Medulla oblongata (tissue), 1 donor: ENCODE results near the gene MAN1A2.
"Not testable (repeated sequence)": the region's sequence is repeated elsewhere in the genome, so short reads cannot be mapped to it uniquely, and the experiment has no call there.

Experiments
- DNase-seq: peaks from one replicate; pipeline ENCODE4 v3.0.0-alpha.2; 2015; ENCODE audit errors: extremely low spot score

The MAN1A2 gene

DNA sequence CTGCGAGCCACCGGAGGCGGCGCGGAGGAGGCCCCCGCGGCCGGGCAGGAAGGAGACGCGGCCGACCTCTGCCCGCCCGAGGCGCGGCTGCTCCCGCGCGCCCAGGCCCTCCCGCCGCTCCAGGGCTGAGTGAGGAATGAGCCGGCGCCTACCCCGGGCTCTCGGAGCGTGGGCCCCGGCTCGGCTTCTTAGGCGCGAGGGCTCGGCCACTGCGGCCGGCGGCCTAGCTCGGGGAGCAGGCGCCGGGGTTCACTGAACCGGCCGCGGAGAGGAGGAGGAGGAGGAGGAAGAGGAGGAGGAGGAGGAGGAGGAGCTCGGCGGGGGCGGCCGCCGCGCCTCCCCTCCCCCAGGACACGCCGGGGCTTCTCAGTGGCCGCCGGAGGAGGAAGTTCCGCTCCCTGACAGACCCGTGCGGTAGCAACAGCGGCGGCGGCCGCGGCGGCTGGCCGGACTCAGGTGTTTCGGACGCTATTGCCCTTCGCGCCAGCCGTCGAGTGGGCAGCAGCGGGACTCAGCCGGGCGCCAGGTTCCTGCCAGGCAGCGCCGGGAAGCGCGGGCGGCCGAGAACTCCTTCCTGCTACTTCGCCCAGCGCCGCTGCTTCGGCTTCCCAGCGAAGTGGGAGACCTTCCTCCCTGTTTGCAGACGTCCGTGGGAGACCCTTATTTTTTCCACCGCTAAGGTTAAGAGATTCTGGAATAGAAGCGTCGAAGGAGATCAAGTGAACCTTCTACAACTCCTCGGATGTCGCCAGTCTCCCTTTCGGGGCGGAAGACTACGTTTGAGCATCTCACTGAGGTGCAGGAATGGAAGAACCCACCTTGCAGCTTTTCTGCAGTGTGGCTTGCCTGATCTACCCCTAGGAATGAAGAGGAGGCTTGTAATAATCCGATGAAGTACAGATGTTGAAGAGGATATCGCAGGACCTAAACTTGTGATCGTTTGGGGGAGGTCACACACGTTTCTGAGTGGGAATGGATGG is at the start of gene MAN1A2:
Gene MAN1A2, plus strand, starts transcription at position 404 of the 980 bp plus-strand sequence. CDS start 735 bp downstream, outside the sequence.
- peak; percentile 88 for DNase-seq

DNA sequence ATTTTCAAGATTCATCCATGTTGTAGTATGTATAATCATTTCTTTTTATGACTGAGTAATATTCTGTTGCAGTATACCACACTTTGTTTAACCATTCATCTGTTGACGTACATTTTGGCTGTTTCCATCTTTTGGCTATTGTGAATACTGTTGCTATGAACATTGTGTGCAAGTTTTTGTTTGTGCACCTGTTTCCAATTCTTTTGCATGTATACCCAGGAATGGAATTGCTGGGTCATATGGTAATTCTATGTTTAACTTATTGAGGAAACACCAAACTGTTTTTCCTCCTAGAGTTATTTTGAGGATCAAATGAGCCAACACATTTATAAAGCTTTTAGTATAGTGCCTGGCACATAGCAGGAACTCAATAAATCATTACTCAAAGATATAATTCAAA is 49.2 kb upstream of the MAN1A2 start:
- no peak for DNase-seq

DNA sequence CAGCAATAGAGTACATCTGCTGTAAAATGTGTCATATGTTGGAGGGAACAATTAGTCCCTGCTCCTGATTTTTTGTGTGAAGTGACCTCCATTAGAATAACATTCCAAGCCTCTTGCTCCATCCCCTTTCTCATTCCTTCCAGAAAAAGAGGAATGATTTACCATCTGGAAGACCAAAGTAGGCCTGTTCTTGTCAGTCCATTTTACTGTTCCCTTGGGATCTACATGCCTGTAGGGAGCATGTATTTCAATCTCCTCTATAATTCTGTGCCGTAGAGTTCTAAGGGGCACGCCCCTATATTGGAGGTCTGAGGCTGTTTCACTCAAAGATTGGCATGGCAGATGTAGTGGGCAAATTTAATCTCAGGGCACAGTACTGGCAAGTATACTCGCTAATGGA is 48.8 kb upstream of the MAN1A2 start:
- DNase-seq: no peak

- no peak for DNase-seq
These were observed 46.7 kb upstream of the MAN1A2 start for GRCh38 chr1:117320515-117320914.

DNA sequence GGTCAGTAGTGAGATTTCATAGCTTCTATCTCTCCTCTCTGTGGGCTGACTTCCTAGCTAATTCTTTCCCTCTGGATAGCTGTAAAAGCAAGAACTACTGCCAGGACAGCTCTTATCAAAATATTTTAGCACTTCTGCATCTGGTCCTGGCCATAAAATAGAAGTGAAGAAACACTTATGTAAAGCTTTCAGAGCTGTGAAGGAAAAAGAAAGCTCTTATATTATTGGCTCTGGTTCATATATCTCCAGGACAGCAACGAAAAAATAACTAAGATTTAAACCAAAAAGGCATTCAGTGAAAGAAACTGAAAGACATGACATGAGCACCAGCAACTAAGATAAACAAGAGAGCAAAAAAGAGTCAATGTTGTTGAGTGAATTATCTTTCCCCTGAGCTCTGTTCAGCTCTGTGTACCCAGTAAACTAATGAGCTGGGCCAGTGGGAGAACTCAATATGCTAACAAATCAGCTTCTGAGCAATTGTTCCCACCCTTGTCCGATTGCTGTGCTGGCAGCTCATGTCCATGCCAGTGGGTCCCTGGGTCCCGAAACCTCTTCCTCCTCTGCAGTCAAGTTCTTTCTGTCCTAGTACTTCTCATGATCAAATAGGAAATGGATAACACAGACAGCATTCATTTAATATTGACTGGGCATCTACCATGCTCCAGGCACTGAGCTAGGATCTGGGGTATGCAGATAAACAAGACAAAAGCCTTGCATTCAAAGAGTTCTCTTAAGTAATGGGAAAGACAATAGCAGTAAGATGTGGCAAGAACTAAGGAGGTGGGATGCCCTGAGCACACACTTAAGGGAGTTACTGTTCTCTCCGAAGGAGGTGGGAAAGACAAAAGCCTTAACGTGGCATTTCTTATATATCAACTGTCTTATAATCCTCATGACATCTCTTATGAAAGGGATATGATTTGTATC is 45.3 kb upstream of the MAN1A2 start:
- no peak for DNase-seq

DNA sequence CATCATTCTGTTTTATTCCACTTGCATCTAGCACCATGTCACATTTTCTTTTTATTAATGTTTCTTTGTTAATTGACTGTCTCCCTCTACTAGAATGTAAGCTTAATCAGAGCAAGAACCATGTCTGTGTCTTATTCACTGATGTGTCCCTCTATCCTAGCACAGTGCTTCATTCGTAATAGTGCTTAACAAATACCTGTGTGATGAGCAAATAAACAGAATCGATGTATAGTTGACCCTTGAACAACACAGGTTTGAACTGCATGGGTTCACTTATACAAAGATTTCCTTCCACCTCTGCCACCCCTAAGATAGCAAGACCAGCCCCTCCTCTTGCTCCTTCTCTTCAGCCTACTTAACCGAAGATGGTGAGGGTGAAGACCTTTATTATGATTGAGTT is 42.9 kb upstream of the MAN1A2 start:
- DNase-seq: no peak

- not testable (repeated sequence) for DNase-seq
These were observed 41.2 kb upstream of the MAN1A2 start for GRCh38 chr1:117326035-117326434.

- no peak for DNase-seq
These were observed 40.2 kb upstream of the MAN1A2 start for GRCh38 chr1:117327011-117327410.

DNA sequence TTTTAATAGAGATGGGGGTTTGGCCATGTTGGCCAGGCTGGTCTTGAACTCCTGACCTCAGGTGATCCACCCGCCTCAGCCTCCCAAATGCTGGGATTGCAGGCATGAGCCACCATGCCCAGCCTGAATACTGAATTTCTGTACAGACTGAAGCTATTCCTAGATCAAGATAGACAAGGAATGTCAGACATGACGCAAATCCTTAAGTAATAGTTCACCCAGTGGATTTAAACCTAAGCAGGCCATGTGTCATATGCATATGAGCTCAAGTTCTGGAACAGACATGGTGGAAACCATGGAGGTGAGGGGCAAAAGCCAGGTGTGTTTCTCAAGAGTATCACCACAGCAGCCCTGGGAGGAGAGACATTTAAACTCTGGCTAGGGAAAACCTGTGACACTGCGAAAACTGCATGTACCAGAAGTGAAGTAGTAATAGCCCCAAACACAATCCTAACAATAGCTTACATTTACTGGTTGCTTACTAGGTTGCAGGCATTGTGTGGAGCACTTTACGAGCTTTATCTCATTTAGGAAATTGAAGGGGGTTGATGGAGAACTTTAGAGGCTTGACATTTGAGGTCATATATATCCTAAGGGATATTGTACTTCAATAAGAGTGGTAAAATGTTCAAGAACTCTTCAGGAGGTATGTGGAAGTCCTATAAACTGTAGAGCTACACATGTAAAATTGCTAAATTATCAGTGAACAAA is 31.7 kb upstream of the MAN1A2 start:
- no peak for DNase-seq

DNA sequence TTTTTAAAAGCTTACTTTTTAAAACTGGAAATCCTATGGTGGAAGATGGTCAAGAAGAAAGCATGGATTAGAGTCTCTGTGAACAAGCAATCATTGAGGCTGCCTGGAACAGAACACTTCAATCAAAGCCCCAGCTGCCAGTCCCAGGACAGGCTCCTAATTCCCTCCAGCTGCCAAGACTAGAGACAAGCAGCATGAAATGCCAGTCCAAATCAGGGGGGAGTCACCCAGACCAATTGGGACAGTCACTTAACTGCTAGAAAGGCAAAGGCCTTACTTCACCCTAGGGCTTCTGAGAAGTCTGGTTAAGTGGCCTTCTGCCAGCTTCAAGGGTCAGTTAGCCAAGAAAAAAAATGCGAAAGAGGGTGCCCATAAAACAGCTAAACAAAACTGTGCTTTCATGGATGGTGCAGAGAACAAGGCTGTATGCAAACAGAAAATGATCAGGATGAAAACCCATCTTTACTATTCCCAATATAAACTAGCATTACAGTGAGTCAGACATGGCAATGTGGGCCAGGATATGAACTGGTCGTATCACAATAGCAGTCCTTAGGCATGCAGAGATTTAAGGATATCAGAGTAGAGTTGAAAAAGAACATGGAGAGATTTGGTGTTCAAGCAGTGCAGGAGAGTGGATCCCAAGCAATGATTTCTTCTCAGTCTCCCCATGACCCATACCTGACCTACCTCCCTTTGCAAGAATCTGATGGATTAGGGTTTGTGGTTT is 31.0 kb upstream of the MAN1A2 start:
- peak; percentile 63 for DNase-seq

GRCh38 chr1:117339866-117340700 is 27.2 kb upstream of the MAN1A2 start:
- no peak for DNase-seq

DNA sequence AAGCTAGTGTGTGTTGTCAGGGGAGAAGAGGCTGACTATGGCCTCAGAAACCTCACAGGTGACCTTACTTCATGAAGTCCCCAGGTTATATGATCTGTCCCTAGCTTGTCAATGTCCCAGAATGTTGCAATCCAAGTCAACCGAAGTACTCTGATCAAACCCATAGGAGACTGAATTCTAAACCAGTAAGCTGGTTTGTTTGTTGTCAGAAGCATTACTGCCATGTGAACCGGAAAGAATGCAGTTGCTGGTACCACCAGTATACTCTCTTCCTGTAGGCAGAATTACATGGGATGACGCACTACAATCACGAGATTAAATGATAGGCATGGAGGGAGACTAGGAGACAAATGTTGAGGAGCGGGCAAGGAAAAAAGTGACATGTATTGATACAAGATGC is 26.1 kb upstream of the MAN1A2 start:
- DNase-seq: no peak

- DNase-seq: no peak
These were observed 24.9 kb upstream of the MAN1A2 start for GRCh38 chr1:117342397-117342796.

DNA sequence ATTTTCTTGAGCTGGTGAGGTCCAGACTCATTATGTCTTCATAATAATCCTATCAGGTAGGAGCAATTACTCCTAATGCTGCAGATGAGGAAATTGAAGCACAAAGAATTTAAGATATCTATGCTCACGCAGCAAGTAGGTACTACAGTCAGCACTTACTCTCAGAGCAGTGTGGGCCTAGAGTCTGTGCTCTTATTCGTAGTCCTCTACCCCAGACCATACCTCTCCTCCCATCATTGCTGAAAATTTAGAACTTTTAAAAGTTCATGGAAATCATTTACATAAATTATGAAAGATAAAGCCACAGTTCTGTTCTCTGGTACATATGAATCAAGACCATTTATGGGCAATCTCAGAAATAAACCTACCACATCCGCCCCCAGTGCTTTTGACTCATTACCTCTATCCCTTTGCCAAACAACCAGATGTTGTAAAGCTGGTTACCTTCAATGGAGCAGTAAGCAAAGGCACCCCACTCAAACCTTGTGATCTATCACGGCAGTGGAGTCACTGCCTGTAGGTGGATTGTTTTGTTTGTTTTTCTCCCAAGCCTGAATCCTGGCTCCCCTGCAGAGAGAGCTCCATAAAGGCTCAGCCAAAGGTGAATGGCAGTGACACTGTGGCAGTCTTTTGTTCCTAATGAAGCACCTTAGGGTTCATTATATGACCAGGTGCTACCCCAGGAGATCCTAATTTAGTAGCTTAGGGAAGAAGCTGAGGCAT is 20.9 kb upstream of the MAN1A2 start:
- DNase-seq: no peak

DNA sequence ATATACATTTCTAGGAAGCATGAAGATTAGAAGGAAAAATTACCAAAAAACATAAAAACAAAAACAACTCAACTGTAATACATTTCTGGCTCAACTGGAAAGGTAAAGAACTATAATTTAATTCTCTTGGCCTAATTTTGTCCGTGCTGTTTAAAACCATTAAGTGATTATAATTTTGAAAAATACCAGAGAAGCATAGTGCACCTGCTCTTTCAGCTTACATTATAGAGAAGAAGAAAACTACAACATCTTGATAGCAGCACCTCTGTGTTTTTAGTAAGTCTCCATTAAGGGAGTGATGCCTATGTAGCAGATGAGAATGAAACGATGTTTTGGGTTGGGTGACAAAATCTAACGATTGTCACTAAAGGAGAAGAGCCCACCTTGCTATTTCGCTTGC is 19.3 kb upstream of the MAN1A2 start:
- DNase-seq: no peak

GRCh38 chr1:117352695-117353094 is 14.6 kb upstream of the MAN1A2 start:
- DNase-seq: not testable (repeated sequence)

DNA sequence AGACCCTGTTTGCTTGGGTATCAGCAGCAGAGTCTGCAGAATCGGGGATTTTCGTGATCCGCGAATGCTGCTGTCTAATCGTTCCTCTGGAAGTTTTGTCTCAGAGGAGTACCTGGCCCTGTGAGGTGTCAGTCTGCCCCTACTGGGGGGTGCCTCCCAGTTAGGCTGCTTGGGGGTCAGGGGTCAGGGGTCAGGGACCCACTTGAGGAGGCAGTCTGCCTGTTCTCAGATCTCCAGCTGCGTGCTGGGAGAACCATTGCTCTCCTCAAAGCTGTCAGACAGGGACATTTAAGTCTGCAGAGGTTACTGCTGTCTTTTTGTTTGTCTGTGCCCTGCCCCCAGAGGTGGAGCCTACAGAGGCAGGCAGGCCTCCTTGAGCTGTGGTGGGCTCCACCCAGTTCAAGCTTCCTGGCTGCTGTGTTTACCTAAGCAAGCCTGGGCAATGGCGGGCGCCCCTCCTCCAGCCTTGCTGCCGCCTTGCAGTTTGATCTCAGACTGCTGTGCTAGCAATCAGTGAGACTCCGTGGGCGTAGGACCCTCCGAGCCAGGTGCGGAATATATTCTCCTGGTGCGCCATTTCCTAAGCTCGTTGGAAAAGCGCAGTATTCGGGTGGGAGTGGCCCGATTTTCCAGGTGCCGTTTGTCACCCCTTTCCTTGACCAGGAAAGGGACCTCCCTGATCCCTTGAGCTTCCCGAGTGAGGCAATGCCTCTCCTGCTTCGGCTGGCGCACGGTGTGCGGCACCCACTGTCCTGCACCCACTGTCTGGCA is 9.2 kb upstream of the MAN1A2 start:
- not testable (repeated sequence) for DNase-seq

DNA sequence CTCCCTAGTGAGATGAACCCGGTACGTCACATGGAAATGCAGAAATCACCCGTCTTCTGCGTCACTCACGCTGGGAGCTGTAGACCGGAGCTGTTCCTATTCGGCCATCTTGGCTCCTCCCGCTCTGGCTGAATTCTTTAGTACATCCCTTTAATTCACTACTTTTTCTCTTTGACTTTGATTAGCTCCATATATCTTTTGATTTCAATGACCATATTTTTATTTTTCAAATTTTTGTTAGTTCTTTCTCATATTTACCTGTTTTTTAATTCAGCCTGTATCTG is 8.7 kb upstream of the MAN1A2 start:
- not testable (repeated sequence) for DNase-seq
